GM19328 (cell line): Measurements from ENCODE around the gene ELAVL1.
A peak's percentile ranks its signal among the peaks of the same experiment; 100 is the strongest.
"Not testable (repeated sequence)": the region's sequence is repeated elsewhere in the genome, so short reads cannot be mapped to it uniquely, and the experiment has no call there.

Experiments used
- ATAC-seq: cut with Tn5 transposase; IDR thresholded peaks from one replicate; pipeline ENCODE4 v1.9.1; 2021; ENCODE audit warnings: mild to moderate bottlenecking, moderate library complexity; ENCODE audit not compliant: unreplicated experiment

ELAVL1 gene

GRCh38 chr19:8005534-8006256, at the start of gene ELAVL1:
Gene ELAVL1 (minus strand): TSS chr19:8005641. CDS start chr19:7991815, 13,826 bp downstream.
- ATAC-seq: peak; percentile 73

- no peak for ATAC-seq
Observed at GRCh38 chr19:8054169-8054568, 48.7 kb upstream of the ELAVL1 start.

GRCh38 chr19:8052464-8052859, 47.0 kb upstream of the ELAVL1 start, which contains the start of gene CCL25:
Gene CCL25 (plus strand): TSS chr19:8052760. CDS start chr19:8053050, 290 bp downstream.
- no peak for ATAC-seq

GRCh38 chr19:8050274-8051096, 45.0 kb upstream of the ELAVL1 start:
- ATAC-seq: peak; percentile 73

- ATAC-seq: no peak
Observed at GRCh38 chr19:8046569-8047165, 41.2 kb upstream of the ELAVL1 start.

GRCh38 chr19:8045872-8046568, 40.6 kb upstream of the ELAVL1 start:
- no peak for ATAC-seq

GRCh38 chr19:8044018-8044417, 38.6 kb upstream of the ELAVL1 start:
- no peak for ATAC-seq

GRCh38 chr19:8042900-8043299, 37.5 kb upstream of the ELAVL1 start:
- ATAC-seq: no peak

GRCh38 chr19:8041531-8041931, 36.1 kb upstream of the ELAVL1 start:
- ATAC-seq: no peak

GRCh38 chr19:8039231-8039630, 33.8 kb upstream of the ELAVL1 start:
- ATAC-seq: no peak

GRCh38 chr19:8038815-8039214, 33.4 kb upstream of the ELAVL1 start:
- ATAC-seq: no peak

GRCh38 chr19:8036434-8037099, 31.1 kb upstream of the ELAVL1 start:
- no peak for ATAC-seq

- no peak for ATAC-seq
Observed at GRCh38 chr19:8034178-8034525, 28.7 kb upstream of the ELAVL1 start.

- not testable (repeated sequence) for ATAC-seq
Observed at GRCh38 chr19:8033287-8034177, 28.1 kb upstream of the ELAVL1 start.

- ATAC-seq: no peak
Observed at GRCh38 chr19:8030960-8031359, 25.5 kb upstream of the ELAVL1 start.

GRCh38 chr19:8028951-8029491, 23.6 kb upstream of the ELAVL1 start:
- ATAC-seq: no peak

- no peak for ATAC-seq
Observed at GRCh38 chr19:8025316-8025715, 19.9 kb upstream of the ELAVL1 start.

- not testable (repeated sequence) for ATAC-seq
Observed at GRCh38 chr19:8024256-8024655, 18.8 kb upstream of the ELAVL1 start.

GRCh38 chr19:8023371-8023770, 17.9 kb upstream of the ELAVL1 start:
- ATAC-seq: no peak
